LNCAP (cell line): ENCODE measurements around the gene SLC8A1.

Source experiments
- CTCF ChIP-seq: fragments of 450-650 bp; IDR thresholded peaks from 2 replicates; pipeline ENCODE4 v1.5.1; 2017; ENCODE audit warnings: mild to moderate bottlenecking

Gene SLC8A1

GRCh38 chr2:40268566-40268965, 183.3 kb downstream of the SLC8A1 start:
- no peak for TF ChIP-seq CTCF

- no peak for TF ChIP-seq CTCF
Observed at GRCh38 chr2:40266201-40266600, 185.7 kb downstream of the SLC8A1 start.

GRCh38 chr2:40265602-40266001, 186.3 kb downstream of the SLC8A1 start:
- no peak for TF ChIP-seq CTCF

- no peak for TF ChIP-seq CTCF
Observed at GRCh38 chr2:40261042-40261441, 190.8 kb downstream of the SLC8A1 start.

GRCh38 chr2:40260437-40260836, 191.5 kb downstream of the SLC8A1 start:
- no peak for TF ChIP-seq CTCF

GRCh38 chr2:40259900-40260299, 192.0 kb downstream of the SLC8A1 start:
- no peak for TF ChIP-seq CTCF

GRCh38 chr2:40258135-40258457, 193.8 kb downstream of the SLC8A1 start:
- no peak for TF ChIP-seq CTCF

GRCh38 chr2:40257340-40258134, 194.4 kb downstream of the SLC8A1 start:
- no peak for TF ChIP-seq CTCF
